Hepatocyte (in vitro differentiated cells): ENCODE results near the gene NCAM1.

Experiments used
- EZH2phosphoT487 ChIP-seq: fragments of 200-600 bp; sonication (generic); IDR thresholded peaks from one replicate; pipeline ENCODE4 v1.6.1; 2018; ENCODE audit warnings: antibody characterized with exemption, mild to moderate bottlenecking, low read depth, moderate library complexity; ENCODE audit not compliant: unreplicated experiment, severe bottlenecking
- TF ChIP-seq, protein P1 (sequence below): fragments of 200-600 bp; sonication (generic); IDR thresholded peaks from 2 replicates; pipeline ENCODE4 v1.5.1; 2016; ENCODE audit warnings: antibody characterized with exemption, mild to moderate bottlenecking; ENCODE audit not compliant: poor library complexity

DNA sequence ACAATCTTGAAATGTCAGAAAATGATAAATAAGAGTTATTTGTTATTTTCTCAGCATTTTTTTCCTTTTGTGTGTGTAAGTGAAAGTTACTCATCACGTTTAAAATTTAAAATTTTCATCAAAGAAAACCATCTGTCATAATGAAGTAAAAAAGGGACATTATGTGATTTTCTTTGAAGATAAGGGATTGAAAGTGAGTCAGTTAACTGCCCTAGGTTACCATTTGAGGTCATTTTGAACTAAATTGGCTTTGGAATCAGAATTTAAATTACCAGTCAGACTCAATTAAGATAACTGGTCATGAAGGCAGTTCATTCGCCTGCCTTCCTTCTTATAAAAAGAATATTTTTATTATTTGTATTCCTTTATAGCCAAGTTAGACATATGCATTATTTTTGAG lies 14.3 kb downstream of the NCAM1 start:
- TF ChIP-seq, protein P1, sequence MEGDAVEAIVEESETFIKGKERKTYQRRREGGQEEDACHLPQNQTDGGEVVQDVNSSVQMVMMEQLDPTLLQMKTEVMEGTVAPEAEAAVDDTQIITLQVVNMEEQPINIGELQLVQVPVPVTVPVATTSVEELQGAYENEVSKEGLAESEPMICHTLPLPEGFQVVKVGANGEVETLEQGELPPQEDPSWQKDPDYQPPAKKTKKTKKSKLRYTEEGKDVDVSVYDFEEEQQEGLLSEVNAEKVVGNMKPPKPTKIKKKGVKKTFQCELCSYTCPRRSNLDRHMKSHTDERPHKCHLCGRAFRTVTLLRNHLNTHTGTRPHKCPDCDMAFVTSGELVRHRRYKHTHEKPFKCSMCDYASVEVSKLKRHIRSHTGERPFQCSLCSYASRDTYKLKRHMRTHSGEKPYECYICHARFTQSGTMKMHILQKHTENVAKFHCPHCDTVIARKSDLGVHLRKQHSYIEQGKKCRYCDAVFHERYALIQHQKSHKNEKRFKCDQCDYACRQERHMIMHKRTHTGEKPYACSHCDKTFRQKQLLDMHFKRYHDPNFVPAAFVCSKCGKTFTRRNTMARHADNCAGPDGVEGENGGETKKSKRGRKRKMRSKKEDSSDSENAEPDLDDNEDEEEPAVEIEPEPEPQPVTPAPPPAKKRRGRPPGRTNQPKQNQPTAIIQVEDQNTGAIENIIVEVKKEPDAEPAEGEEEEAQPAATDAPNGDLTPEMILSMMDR = no peak
- no peak for TF ChIP-seq EZH2phosphoT487
